NK-92 treated with Interleukin-12 subunit alpha and Interleukin-12 subunit beta, amount 100 ng/mL, for 24 hours (cell line): Measurements from ENCODE around the gene MSL1.

Experiments used
- DNase-seq: peaks from one replicate; lab custom pipeline; 2025; lab: John Stamatoyannopoulos, UW

MSL1 gene

DNA sequence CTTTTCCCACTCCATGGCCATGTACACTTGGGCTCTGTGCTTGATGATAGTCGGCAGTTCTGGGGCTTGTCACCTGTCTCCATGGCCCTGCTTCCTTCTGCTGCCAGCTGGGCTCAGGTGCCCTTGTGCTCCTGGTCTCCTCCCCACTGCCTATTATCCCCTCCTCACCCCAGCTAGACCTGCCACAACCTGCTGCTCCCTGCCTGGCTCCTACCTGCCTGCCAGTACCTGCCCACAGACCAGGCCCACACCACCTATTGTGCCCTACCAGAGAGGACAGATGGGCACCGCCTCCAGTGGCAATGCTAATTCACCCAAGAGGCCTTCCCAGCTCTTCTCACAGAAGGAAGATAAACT is 55.0 kb downstream of the MSL1 start:
- no peak for DNase-seq

- no peak for DNase-seq
These were observed 55.6 kb downstream of the MSL1 start, which contains the start of gene RAPGEFL1 for GRCh38 chr17:40177275-40177874. Gene RAPGEFL1 (plus strand): TSS chr17:40177470. CDS start chr17:40177862, 392 bp downstream.

DNA sequence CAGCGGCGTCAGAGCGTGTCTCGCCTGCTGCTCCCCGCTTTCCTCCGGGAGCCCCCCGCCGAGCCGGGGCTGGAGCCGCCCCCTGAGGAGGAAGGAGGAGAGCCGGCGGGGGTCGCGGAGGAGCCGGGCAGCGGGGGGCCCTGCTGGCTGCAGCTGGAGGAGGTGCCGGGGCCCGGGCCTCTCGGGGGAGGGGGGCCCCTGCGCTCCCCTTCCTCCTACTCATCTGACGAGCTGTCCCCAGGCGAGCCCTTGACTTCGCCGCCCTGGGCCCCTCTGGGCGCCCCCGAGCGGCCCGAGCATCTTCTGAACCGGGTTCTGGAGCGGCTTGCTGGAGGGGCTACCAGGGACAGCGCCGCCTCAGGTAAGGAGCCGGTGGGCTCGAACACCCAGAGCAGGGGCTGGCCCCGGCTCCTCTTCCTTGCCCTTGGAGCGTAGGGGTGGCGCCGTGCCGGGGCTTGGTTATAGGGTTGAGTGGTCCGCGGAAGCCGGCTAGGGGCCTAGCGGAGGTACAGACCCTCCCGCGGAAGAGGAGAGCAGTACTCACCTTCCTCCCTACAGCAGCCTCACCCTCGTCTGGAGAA is 56.3 kb downstream of the MSL1 start:
- DNase-seq = no peak

- no peak for DNase-seq
These were observed 56.9 kb downstream of the MSL1 start for GRCh38 chr17:40178660-40179059.

- no peak for DNase-seq
These were observed 58.3 kb downstream of the MSL1 start for GRCh38 chr17:40179923-40180659.

- no peak for DNase-seq
These were observed 58.9 kb downstream of the MSL1 start for GRCh38 chr17:40180694-40181093.

DNA sequence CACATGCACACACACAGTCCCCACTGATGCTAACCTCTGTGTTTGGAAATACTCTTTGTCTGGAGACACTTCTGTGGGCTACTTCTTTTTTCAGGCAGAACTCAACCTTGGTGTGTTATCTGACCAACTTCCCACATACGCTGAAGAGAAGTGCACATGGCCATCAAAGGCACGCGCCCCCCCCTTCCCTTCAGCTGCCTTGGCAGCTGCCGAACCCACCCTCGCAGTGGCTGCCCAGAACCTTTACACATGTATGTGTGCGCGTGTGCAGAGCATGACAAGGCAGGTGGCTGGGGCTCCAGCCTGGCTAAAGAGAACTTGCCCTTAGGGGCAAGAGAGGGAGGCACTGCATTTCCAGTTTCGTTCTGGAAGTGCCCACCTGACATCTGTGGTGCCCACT is 59.4 kb downstream of the MSL1 start:
- no peak for DNase-seq

- no peak for DNase-seq
These were observed 60.8 kb downstream of the MSL1 start for GRCh38 chr17:40182606-40183005.
